Measurements from ENCODE around the gene TLE3.

The TLE3 gene

DNA sequence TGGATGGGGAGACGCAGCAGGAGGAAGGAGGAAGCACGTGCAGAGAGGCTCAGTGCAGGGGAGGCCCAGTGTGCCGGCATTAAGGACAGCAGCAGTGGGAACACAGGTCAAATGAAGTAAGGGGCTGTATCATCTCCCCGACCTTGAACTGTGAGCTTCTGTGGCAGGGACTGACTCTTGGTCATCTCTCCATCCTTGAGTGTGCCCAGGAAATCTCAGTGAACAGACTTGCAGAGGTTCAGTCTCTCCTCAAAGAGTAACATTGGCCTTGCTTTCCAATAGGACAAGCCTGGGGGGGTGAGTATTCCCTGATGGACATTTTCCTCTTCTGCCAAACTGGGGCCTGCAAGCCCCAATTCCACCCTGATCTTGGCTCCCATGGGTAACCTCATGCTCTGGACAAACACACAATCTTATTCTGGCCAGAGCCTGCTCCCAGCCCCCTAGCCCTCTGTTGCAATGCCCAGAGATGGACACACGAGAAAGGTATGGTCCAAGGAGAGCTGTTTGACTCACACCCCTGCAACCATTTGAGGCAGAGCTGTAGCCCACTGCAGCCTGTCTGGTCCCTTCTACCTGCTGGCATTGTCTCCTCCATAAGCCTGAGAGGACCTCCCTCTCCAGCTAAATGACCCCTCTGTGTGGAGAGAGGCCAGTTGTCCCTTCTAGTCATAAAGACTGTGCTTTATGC lies 50.9 kb downstream of the TLE3 start:
- no peak for DNase-seq

DNA sequence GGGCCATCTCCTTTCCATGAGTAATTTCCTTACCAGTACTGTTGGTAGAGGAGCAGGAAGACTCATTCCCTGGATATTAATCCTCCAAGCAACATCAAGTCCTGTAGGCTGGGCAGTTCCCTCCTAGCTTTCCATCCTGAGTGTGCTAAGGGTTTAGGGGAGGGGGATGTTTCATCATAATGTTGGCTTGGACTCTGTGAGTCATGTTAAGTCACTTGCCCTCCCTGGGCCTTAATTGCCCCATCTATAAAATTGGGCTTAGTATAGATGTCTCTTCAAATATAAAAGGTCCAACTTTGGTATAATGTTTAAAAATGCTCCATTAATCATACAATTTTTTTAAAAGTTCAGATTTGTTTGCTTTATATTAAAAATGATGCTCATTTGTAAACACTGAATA lies 52.7 kb downstream of the TLE3 start:
- DNase-seq = no peak

- DNase-seq = no peak
These were observed 53.5 kb downstream of the TLE3 start for GRCh38 chr15:70044168-70044567.

DNA sequence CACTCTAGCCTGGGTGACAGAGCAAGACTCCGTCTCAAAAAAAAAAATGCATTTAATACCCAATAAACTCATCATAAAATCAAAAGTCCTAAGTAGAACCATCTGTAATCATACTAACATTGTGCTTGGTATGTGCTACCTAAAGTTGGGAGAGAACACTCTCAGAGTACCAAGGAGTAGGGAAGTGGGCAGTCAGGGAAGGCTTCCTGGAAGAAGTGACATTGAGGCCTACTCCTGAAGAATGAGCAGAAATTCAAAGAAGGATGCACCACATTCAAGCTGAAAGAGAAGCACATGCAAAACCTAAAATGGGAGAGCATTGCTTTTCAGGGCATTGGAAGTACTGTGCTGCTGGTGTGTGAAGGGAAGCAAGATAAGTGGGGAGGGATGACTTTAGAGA lies 54.1 kb downstream of the TLE3 start:
- DNase-seq = no peak

DNA sequence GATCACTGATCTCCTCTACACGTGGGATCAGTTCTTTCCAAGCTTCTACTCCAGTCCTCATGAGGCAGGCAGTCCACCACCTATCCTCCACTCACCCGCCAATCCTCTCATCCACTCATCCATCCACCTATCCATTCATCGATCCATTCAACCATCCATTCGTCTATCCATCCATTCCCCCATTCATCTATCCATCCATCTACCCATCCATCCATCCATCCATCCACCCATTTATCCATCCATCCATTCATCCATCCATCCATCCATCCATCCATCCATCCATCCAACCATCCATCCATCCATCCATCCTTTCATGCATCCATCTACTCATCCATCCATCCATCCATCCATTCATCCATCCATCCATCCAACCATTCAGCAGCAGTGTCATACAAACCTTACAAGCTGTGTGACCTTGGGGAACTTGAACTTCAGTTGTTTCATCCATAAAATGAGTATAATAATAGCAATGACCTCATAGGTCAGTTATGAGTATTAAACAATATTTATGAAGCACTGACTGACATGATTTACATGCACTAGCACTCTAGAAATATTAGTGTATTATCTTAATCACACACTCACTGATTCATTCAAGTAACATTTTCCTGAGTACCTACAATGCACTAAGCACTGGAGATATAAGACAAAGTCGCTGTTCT lies 55.0 kb downstream of the TLE3 start:
- no peak for DNase-seq

- peak; percentile 6 for DNase-seq
These were observed 57.8 kb downstream of the TLE3 start for GRCh38 chr15:70039917-70040316.

GRCh38 chr15:70038730-70039392 lies 58.9 kb downstream of the TLE3 start:
- no peak for DNase-seq

DNA sequence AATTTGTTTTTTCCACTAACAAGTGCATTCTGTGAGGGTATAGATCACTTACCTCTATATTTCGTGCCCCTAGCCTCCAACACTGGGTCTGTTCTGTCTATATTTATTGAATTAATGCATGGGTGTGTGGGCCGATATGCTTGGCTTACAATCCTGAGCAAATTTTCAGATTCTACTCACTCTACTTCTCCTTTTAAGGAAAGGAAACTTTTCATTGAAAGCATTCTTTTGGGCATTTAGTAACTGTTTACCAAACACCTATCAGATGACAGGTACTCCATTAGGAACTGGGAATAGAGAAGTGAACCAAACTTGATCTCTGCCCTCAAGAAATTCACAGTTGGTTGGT lies 60.5 kb downstream of the TLE3 start:
- no peak for DNase-seq

DNA sequence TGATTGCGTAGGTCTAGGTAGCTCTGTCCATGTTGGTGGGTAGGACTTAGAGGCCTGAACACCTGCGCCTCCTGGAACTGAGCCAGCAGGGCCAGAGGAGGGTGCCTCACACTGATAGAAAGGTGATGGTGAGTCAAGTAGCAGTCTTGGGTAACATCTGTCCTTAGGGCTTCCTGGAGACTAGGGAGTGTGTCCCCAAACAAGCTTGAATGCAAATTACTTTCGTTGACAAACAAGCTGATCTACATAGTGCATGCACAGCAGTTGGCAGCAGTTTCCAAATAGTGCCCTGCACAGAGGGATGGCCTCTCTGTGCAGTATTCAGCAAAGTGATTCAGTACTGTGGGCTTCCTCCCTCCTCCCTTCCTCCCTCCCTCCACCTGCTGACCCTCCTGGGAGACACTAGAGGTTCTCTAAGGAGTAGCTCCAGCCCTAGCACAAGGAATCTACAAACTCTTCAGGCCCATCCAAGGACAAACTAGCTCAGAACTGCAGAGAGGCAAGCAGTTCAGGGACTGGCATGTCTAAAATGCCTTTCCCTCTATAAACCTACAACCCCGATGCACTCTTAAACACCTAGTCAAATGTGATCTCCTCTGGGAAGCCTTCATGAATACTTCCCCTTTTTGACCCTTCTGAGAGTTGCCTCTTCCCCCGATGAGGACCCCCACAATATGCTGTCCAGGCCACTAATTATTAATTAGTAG lies 61.0 kb downstream of the TLE3 start:
- DNase-seq = no peak

DNA sequence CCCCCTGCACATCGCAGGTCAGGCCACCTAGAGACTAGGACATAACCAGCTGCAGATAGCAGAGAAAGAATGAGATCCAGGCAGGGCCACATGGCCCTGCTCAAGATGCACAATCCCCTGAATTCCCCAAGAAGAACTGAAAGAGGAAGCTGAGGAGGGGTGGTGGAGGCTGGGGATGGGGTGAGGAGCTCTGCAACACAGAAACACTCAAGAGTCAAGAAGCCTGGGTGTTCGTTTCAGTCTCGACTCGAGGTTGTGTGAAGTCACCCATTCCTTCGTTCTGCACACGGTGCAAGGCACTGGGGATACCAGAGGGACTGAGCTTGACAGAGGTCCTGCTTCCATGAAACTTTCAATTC lies 62.0 kb downstream of the TLE3 start:
- no peak for DNase-seq

DNA sequence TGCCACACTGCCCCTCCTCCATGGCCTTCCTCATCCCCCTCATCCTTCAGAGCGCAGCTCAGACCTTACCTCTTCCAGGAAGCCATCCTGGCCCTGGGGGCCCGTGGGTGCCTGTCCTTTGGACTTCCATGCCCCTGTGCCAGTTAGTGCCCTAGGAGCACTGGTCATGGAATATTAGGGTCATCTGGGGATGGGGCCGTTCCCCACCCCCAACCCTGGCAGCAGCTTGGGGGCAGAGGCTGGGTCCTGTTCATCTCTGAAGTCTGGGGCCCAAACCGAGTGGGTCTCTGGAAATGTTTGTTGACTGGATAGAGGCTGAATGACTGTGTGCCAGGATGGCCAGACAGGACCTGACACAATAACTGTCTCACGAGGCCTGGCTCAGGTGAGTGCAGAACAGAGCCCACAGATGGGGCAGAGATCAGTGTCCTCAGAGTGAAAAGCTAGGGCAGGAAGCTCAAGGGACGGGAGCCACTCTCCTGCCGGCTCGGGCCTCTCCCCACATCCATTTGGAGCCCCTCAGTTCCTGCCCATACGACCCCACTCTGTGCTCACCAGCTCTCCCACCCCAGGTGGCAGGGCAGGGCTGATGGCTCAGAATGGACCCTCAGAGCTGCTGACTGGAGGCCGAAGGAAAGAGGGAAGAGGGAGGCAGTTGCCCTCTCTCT lies 62.5 kb downstream of the TLE3 start:
- no peak for DNase-seq

- DNase-seq = no peak
These were observed 63.1 kb downstream of the TLE3 start for GRCh38 chr15:70034596-70034995.

GRCh38 chr15:70034141-70034540 lies 63.6 kb downstream of the TLE3 start:
- DNase-seq = no peak

DNA sequence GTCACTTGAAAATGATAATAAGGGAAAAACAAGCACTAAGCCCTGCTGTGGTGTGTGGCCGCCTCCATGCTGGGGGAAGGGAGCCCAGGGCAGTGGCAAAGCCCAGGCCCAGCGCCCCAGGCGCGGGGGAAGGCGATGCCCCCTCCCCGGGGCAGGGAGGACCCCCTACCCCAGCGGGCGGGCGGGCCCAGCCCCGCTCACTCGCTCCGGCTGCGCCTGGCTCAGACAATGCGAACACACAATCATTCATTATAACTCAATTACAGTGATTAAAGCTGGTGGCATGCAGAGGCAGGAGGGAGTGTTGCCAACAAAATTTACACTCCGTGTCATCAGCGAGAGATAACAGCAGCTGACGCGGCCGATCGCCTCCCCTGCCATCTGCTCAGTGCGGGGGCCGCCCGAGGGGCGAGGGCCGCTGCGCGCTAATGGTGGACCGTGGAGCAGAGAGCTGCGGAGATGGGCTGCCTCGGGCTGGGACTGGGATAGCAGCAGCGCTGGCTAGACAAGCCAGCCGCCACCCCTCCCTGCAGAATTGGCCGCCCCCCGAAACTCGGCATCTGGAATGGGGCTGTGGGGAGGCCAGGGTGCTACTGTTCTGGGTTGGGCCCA lies 64.1 kb downstream of the TLE3 start:
- DNase-seq = no peak

GRCh38 chr15:70033109-70033508 lies 64.6 kb downstream of the TLE3 start:
- no peak for DNase-seq

- DNase-seq = no peak
These were observed 65.2 kb downstream of the TLE3 start for GRCh38 chr15:70032509-70032908.

- DNase-seq = no peak
These were observed 66.0 kb downstream of the TLE3 start for GRCh38 chr15:70031713-70032112.

DNA sequence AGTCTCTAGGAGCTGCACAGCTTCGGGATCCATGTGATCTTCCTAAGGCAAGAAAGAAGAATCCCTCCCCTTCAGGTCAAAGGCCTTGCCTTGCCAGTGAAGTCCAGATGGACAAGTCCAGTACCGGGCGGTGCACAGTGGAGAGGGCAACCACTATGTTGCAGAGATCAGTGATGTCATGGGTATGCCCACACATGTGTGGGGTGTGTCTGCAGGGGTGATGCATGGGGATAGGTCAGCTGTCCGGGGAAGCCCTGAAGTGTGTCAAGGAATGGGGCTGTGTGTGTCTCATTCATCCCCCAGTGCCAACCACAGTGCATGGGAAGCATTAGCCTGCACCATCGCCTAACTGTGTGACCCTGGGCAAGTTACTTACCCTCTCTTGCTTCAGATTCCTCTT lies 66.5 kb downstream of the TLE3 start:
- no peak for DNase-seq

DNA sequence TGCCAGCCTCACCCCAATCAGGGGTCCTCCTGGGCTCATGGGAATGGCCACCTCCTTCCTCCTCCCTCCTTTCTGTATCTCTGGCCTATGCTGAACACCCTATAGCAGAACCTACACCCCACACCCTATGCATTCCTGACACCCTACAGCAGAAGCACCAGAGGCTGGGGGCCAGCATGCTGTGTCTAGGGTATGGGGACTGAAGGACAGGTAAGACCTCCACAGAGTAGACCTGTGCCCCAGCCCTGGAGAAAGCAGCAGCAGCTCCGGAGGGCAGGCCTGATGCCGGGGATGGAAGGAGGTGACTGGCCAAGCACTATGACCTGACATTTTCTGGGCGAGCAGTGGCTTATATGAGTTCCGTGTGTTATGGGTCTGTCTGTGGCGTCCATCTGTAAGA lies 66.9 kb downstream of the TLE3 start:
- no peak for DNase-seq

DNA sequence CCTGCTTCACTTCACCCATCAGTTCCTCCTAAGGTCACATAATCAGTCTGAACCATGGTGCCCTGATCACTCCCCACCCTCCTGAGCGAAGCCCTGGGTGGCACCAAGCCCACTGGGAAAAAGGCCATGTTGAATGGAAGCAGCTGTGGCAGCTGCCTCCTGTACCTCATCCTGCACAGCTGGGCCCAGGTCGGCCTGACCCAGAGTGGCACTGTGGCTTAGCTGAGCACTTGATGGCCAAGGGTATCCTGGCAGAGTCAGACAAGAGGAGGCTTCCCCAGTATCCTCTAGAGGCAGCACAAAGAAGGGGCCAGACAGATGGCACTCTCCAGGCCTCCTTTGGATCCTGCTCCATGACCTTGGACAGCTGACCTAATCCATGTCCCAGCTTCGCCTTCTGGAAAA lies 68.4 kb downstream of the TLE3 start:
- DNase-seq = no peak

- no peak for DNase-seq
These were observed 70.2 kb downstream of the TLE3 start for GRCh38 chr15:70027518-70027917.

DNA sequence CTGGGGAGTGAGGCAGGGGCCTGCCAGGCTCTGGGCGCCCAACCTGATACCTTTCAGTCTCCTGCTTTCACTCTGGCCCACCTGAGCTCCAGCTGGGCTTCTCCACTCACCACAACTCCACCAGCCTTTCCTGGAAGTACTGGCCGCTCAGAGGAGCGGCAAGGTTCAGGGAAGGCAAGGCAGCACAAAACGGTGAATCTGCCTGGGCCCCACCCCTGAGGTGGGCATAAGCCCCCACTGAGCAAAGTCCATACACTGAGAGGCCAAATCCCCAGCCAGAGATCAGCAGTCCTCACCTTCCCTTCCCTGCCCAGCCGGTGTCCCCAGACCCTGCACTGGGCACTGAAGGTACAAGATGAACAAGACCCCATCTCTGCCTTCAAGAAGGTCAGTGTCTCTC lies 70.7 kb downstream of the TLE3 start:
- no peak for DNase-seq
